Measurements from ENCODE around the gene PARP3. TPM values are rescaled to one million over a fixed set of nuclear protein-coding genes. Genes with fewer than 3 reads are reported as not detected.

Gene PARP3
- total and polyA plus RNA-seq, 9 of the 15 experiments (the other 6 are each of a cell fraction or from before 2014, with no cell fraction given): 0.46 to 6.6 (median 4.5) TPM

- no peak for TF ChIP-seq ZNF134 (CRISPR knock-in tag; conservative IDR thresholded peaks at IDR 0.05)
- TF ChIP-seq PREB (CRISPR knock-in tag; IDR thresholded peaks at IDR 0.05): no peak
- TF ChIP-seq SREBF1 (IDR thresholded peaks at IDR 0.05; ENCODE audit: borderline replicate concordance, low read depth, low read length): no peak
- no peak for TF ChIP-seq MYC (IDR thresholded peaks at IDR 0.05; ENCODE audit: low read depth, low read length)
- TF ChIP-seq MYC (CRISPR knock-in tag; IDR thresholded peaks at IDR 0.05; ENCODE audit: borderline replicate concordance, low read depth): no peak
- TF ChIP-seq, protein P1, sequence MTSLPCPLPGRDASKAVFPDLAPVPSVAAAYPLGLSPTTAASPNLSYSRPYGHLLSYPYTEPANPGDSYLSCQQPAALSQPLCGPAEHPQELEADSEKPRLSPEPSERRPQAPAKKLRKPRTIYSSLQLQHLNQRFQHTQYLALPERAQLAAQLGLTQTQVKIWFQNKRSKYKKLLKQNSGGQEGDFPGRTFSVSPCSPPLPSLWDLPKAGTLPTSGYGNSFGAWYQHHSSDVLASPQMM (CRISPR knock-in tag; IDR thresholded peaks at IDR 0.05): no peak
Measured at GRCh38 chr3:51966922-51967383, 24.8 kb downstream of the PARP3 start (continued).

GRCh38 chr3:51967384-51968169 lies 25.4 kb downstream of the PARP3 start, which contains the start of gene PCBP4:
Gene PCBP4 (minus strand): TSS chr3:51967454. CDS start chr3:51961240, 6,214 bp downstream.
- peaks cover 0 to 6% of the 10 kb centered on the region in 2 experiments; a peak in 2 of 5 replicates for H3K27me3 ChIP-seq (ENCODE audit: control insufficient read depth in 2 of 2, insufficient read depth in 2 of 2, low read length in 2 of 2)
- WGBS (ENCODE audit: insufficient coverage, low coverage, missing lambda C conversion rate): 0% methylated on average over 5 of the region's 90 CpGs
- H3K4me3 ChIP-seq: peak within 1 kb of the TSS; percentile 59
- ATAC-seq (peak; percentile 74), FAIRE-seq (no peak), DNase-seq (ENCODE audit: extremely low read depth in 1 of 4, low spot score in 3 of 4) (peak; percentile 60 to 77 (median 76))
- no peak within 1 kb of the TSS; the same call in 1 of the 2 replicates for H2AFZ ChIP-seq (ENCODE audit: low read depth, low read length)
- H3K9ac ChIP-seq (ENCODE audit: insufficient read depth in 1 of 2, low read depth in 2 of 2, low read length in 2 of 2): peak within 1 kb of the TSS; percentile 43 to 91
- peaks cover 2 to 57% of the 10 kb centered on the region in 2 experiments; a peak in 4 of 5 replicates for H3K4me1 ChIP-seq (replicated peaks in 1 of 2; ENCODE audit: control insufficient read depth in 2 of 2, insufficient read depth in 2 of 2, low read length in 2 of 2)
- H4K20me1 ChIP-seq (replicated peaks; ENCODE audit: control insufficient read depth, insufficient read depth, low read length): 0 out of 2 replicates have a peak, but pooled peaks cover 4% of the 10 kb centered on the region
- H3K79me2 ChIP-seq (ENCODE audit: control insufficient read depth, insufficient read depth, low read length): peaks cover 17% of the 10 kb centered on the region
- H3K4me2 ChIP-seq (ENCODE audit: insufficient read depth, low read length): peak within 1 kb of the TSS; percentile 63
- peaks cover 3% of the 10 kb centered on the region for H3K9me1 ChIP-seq (ENCODE audit: control insufficient read depth, insufficient read depth, low read length)
- CTCF ChIA-PET (ENCODE audit: low intra/inter-chr PET ratio): no interaction called here
- H3K36me3 ChIP-seq (ENCODE audit: control insufficient read depth, insufficient read depth, low read length): peaks cover 38% of the 10 kb centered on the region; the same call in 1 of the 3 replicates
- peak within 1 kb of the TSS; percentile 71; the same call in 2 of the 3 replicates for H3K27ac ChIP-seq (ENCODE audit: extremely low read depth, low read depth, low read length)
- BruUV-seq (replicated peaks): no TSS peak
- in situ Hi-C loops (cut with MboI) (no loop called here), intact Hi-C loops (cut with micrococcal nuclease) (no loop called here)
- POLR2A ChIA-PET: interaction anchor here (0.5 to 0.6 kb wide), 3 partner anchors 9 to 258 kb away, joined by 3 read pairs; no protein-coding TSS in a partner anchor
- H3K9me3 ChIP-seq (replicated peaks; ENCODE audit: control insufficient read depth, insufficient read depth, low read depth, low read length): no peaks in the 10 kb centered on the region
- TF ChIP-seq NFATC3 (IDR thresholded peaks at IDR 0.05): no peak
- TF ChIP-seq PHF8 (IDR thresholded peaks at IDR 0.05; ENCODE audit: borderline replicate concordance, low read length): peak; percentile 62; the same call in 1 of the 2 replicates
- no peak for TF ChIP-seq ZKSCAN8 (CRISPR knock-in tag; IDR thresholded peaks at IDR 0.05)
- TF ChIP-seq ELF1 (tag; IDR thresholded peaks at IDR 0.05): peak; percentile 41; the same call in 1 of the 2 replicates
- no peak for TF ChIP-seq E2F1 (CRISPR knock-in tag; IDR thresholded peaks at IDR 0.05)
- TF ChIP-seq, protein P2, sequence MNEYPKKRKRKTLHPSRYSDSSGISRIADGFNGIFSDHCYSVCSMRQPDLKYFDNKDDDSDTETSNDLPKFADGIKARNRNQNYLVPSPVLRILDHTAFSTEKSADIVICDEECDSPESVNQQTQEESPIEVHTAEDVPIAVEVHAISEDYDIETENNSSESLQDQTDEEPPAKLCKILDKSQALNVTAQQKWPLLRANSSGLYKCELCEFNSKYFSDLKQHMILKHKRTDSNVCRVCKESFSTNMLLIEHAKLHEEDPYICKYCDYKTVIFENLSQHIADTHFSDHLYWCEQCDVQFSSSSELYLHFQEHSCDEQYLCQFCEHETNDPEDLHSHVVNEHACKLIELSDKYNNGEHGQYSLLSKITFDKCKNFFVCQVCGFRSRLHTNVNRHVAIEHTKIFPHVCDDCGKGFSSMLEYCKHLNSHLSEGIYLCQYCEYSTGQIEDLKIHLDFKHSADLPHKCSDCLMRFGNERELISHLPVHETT (CRISPR knock-in tag; conservative IDR thresholded peaks at IDR 0.05 in 1 of 2, IDR thresholded peaks at IDR 0.05 in 1 of 2): 0 out of 4 replicates have a peak, but pooled peaks of 1 of the 2 experiments have one; percentile 25
- TF ChIP-seq RB1 (IDR thresholded peaks at IDR 0.05; ENCODE audit: low read depth): peak; percentile 56
- TF ChIP-seq NR2C2 (CRISPR knock-in tag; IDR thresholded peaks at IDR 0.05): no peak
- peak; percentile 34; the same call in 1 of the 2 replicates for TF ChIP-seq NR2C2 (tag; IDR thresholded peaks at IDR 0.05)
